Measurements from ENCODE around the gene DLGAP4.

The DLGAP4 gene

GRCh38 chr20:36391456-36391855, 85.3 kb downstream of the DLGAP4 start:
- H3K4me3 ChIP-seq (replicated peaks; ENCODE audit: low read depth, low read length) = no peak overlapping the region
- DNase-seq (ENCODE audit: extremely low read depth, insufficient read length) = no peak
- no peaks in the 10 kb centered on the region for H3K36me3 ChIP-seq (ENCODE audit: control insufficient read depth, insufficient read depth, low read length)
- TF ChIP-seq CTCF (IDR thresholded peaks at IDR 0.05; ENCODE audit: insufficient read depth, low read length, poor library complexity, severe bottlenecking) = no peak
- no peaks in the 10 kb centered on the region; the same call in none of the 2 replicates for H3K27me3 ChIP-seq (replicated peaks; ENCODE audit: control insufficient read depth, insufficient read depth, low read length)

DNA sequence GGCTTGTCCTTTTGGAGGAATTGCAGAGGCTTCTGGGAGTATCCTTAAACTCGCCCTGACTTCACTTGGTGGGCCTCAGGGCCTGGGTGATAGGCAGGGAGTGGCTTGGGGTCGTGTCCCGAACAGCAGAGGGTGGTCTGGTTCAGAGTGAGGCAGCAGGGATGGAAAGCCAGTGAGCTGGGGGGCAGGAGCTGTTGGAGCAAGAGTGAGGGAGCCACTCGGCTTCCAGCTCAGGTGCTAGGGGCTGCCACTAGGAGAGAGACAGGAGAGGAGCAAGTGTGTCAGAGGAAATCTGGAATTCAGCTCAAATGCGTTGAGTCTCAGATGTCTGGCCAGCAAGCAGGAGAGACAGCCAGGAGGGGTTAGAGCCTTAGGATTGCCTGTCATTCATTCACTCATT, 85.8 kb downstream of the DLGAP4 start:
- Histone ChIP-seq H3K36me3 (ENCODE audit: control insufficient read depth, insufficient read depth, low read length) (no peaks in the 10 kb centered on the region), H3K27me3 (replicated peaks; ENCODE audit: control insufficient read depth, insufficient read depth, low read length) (no peaks in the 10 kb centered on the region; the same call in none of the 2 replicates), H3K4me3 (replicated peaks; ENCODE audit: low read depth, low read length) (no peak overlapping the region)
- no peak for DNase-seq (ENCODE audit: extremely low read depth, insufficient read length)
- no peak for TF ChIP-seq CTCF (IDR thresholded peaks at IDR 0.05; ENCODE audit: insufficient read depth, low read length, poor library complexity, severe bottlenecking)

GRCh38 chr20:36392989-36393388, 86.8 kb downstream of the DLGAP4 start:
- no peaks in the 10 kb centered on the region for H3K36me3 ChIP-seq (ENCODE audit: control insufficient read depth, insufficient read depth, low read length)
- TF ChIP-seq CTCF (IDR thresholded peaks at IDR 0.05; ENCODE audit: insufficient read depth, low read length, poor library complexity, severe bottlenecking) = no peak

DNA sequence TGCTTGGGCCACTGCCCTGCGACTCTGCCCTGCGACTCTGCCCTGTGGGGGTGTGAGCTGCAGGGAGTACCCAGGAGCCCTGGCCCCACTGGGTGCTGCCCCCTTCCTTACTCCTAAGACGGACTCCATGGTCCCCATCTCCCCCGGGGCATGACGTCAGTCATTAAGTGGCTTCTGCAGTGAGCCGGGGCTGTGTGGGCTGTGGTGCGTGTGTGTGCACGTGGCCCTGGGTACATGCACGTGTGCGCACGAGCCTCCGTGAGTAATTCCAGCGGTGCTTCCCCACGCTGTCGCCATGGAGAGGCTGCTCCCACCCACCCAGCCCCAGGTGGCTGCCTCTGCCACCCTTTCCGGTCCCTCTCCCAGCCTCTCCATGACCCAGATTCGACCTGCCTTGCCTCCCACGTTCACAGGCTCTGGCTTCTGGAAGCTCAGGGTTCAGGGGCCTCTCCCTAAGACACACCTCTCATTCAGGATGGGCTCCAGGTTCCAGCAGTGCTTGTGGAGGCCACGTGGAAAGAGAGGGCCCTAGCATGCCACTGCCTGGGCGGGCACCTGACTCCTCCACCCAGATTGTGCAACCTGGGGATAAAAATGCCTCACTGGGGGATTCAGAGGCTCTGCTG, 88.3 kb downstream of the DLGAP4 start:
- no peaks in the 10 kb centered on the region for H3K36me3 ChIP-seq (ENCODE audit: control insufficient read depth, insufficient read depth, low read length)
- no peak for TF ChIP-seq CTCF (IDR thresholded peaks at IDR 0.05; ENCODE audit: insufficient read depth, low read length, poor library complexity, severe bottlenecking)
- H3K4me3 ChIP-seq (replicated peaks; ENCODE audit: low read depth, low read length) = no peak overlapping the region
- H3K27me3 ChIP-seq (replicated peaks; ENCODE audit: control insufficient read depth, insufficient read depth, low read length) = no peaks in the 10 kb centered on the region; the same call in none of the 2 replicates
- no peak for DNase-seq (ENCODE audit: extremely low read depth, insufficient read length)

More at GRCh38 chr20:36392989-36393388, 86.8 kb downstream of the DLGAP4 start:
- H3K27me3 ChIP-seq (replicated peaks; ENCODE audit: control insufficient read depth, insufficient read depth, low read length) = no peaks in the 10 kb centered on the region; the same call in none of the 2 replicates
- DNase-seq (ENCODE audit: extremely low read depth, insufficient read length) = no peak
- no peak overlapping the region for H3K4me3 ChIP-seq (replicated peaks; ENCODE audit: low read depth, low read length)

- TF ChIP-seq CTCF (IDR thresholded peaks at IDR 0.05; ENCODE audit: insufficient read depth, low read length, poor library complexity, severe bottlenecking) = no peak
- no peaks in the 10 kb centered on the region; the same call in 1 of the 2 replicates for H3K27me3 ChIP-seq (replicated peaks; ENCODE audit: control insufficient read depth, insufficient read depth, low read length)
- H3K4me3 ChIP-seq (replicated peaks; ENCODE audit: low read depth, low read length) = no peak overlapping the region
- no peak for DNase-seq (ENCODE audit: extremely low read depth, insufficient read length)
- H3K36me3 ChIP-seq (ENCODE audit: control insufficient read depth, insufficient read depth, low read length) = no peaks in the 10 kb centered on the region
These were observed 90.2 kb downstream of the DLGAP4 start for GRCh38 chr20:36396340-36396739.
